ENCODE measurements around the gene PRKACG.
"Not testable (repeated sequence)": the region's sequence is repeated elsewhere in the genome, so short reads cannot be mapped to it uniquely, and the experiment has no call there.

- TF ChIP-seq CTCF, POLR2A (IDR thresholded peaks at IDR 0.05): not testable (repeated sequence)
Observed at GRCh38 chr9:68986949-68987348, 27.0 kb downstream of the PRKACG start.
